GM18505 (cell line): ENCODE results near the gene DOCK4.

Source experiments
- ATAC-seq: cut with Tn5 transposase; IDR thresholded peaks from one replicate; pipeline ENCODE4 v1.9.1; 2021; ENCODE audit not compliant: unreplicated experiment
- POLR2A ChIP-seq: IDR thresholded peaks from 4 replicates; pipeline ENCODE4 v1.6.1; 2011; ENCODE audit warnings: borderline replicate concordance; ENCODE audit not compliant: insufficient read depth, insufficient read length; ENCODE audit errors: extremely low read depth

DOCK4 gene

GRCh38 chr7:112118581-112119566 lies 87.3 kb downstream of the DOCK4 start:
- TF ChIP-seq POLR2A = no peak
- no peak for ATAC-seq

GRCh38 chr7:112116894-112117293 lies 89.3 kb downstream of the DOCK4 start:
- ATAC-seq = no peak
- no peak for TF ChIP-seq POLR2A

- ATAC-seq = no peak
- TF ChIP-seq POLR2A = no peak
Observed at GRCh38 chr7:112116358-112116757, 89.8 kb downstream of the DOCK4 start.

GRCh38 chr7:112115880-112116279 lies 90.3 kb downstream of the DOCK4 start:
- TF ChIP-seq POLR2A = no peak
- no peak for ATAC-seq

- no peak for TF ChIP-seq POLR2A
- no peak for ATAC-seq
Observed at GRCh38 chr7:112113913-112114575, 92.2 kb downstream of the DOCK4 start.

GRCh38 chr7:112112822-112113255 lies 93.4 kb downstream of the DOCK4 start:
- TF ChIP-seq POLR2A = no peak
- no peak for ATAC-seq

- TF ChIP-seq POLR2A = no peak
- no peak for ATAC-seq
Observed at GRCh38 chr7:112110651-112111050, 95.5 kb downstream of the DOCK4 start.

- ATAC-seq = no peak
- no peak for TF ChIP-seq POLR2A
Observed at GRCh38 chr7:112110175-112110574, 96.0 kb downstream of the DOCK4 start.

GRCh38 chr7:112108981-112109380 lies 97.2 kb downstream of the DOCK4 start:
- ATAC-seq = no peak
- TF ChIP-seq POLR2A = no peak

- ATAC-seq = no peak
- TF ChIP-seq POLR2A = no peak
Observed at GRCh38 chr7:112105584-112106530, 100.3 kb downstream of the DOCK4 start.

- ATAC-seq = no peak
Observed at GRCh38 chr7:112104120-112104519, 102.1 kb downstream of the DOCK4 start.

GRCh38 chr7:112103246-112103645 lies 103.0 kb downstream of the DOCK4 start:
- ATAC-seq = no peak
- no peak for TF ChIP-seq POLR2A

More at GRCh38 chr7:112104120-112104519, 102.1 kb downstream of the DOCK4 start:
- TF ChIP-seq POLR2A = no peak
